Measurements from ENCODE around the gene N4BP2L2. TPM values are rescaled to one million over a fixed set of nuclear protein-coding genes. Genes with fewer than 3 reads are reported as not detected.

The N4BP2L2 gene
- total RNA-seq, 2 donors from 2014 or later: 136 to 151 TPM

DNA sequence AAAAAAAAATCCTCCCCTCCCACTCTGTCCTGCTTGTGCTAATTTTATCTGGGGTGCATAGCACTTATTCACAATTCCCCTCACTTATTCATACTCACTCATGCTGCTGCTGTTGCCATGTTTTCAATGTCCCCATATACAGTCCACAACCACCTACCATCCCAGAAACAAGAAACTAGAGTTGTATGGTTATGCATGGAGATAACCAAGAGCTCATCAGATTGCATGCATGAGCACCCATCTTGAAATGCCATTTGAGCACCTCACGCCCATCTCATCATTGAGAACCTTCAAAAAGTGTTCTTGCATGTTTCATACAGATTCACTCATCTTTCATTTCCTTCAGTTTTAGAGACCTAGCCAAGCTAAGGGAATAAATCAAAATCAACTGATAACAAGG is 15.1 kb upstream of the N4BP2L2 start:
- no peak overlapping the region for H3K4me3 Mint-ChIP-seq

DNA sequence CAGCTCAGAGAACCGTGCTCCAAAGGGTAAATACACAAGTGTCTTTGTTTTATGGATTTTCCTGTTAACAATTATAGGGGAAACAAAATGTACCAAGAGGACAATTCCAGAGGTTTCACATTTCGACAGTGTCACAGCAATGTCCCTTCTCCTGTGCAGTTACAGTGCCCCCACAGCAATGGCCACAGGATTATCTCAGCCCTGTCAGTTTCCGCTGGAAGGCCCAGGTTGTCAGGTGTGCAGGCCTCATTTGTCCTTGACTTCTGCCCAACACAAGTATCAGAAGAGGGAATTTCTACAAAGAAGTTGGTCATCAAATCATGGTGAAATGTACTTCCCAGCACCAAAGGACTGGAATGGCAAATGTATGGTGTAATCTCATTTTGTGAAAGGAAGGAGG is 11.2 kb upstream of the N4BP2L2 start:
- H3K27ac Mint-ChIP-seq: no peak overlapping the region
- no peaks in the 10 kb centered on the region for H3K9me3 Mint-ChIP-seq
- no peaks in the 10 kb centered on the region for H3K4me1 Mint-ChIP-seq (ENCODE audit: low read depth)
- no peak for ATAC-seq (replicated peaks in 1 of 2)
- peaks cover 7% of the 10 kb centered on the region for H3K27me3 Mint-ChIP-seq (ENCODE audit: low read depth)
- DNase-seq: no peak
- no peaks in the 10 kb centered on the region for H3K36me3 Mint-ChIP-seq (ENCODE audit: insufficient read depth in 2 of 2)
- H3K4me3 Mint-ChIP-seq: no peak overlapping the region

More for the DNA sequence above, 15.1 kb upstream of the N4BP2L2 start:
- Mint-ChIP-seq H3K9me3 (peaks cover 2 to 5% of the 10 kb centered on the region in 2 donors), H3K27me3 (ENCODE audit: low read depth) (no peaks in the 10 kb centered on the region), H3K4me1 (ENCODE audit: low read depth) (no peaks in the 10 kb centered on the region), H3K36me3 (ENCODE audit: insufficient read depth in 2 of 2) (no peaks in the 10 kb centered on the region), H3K27ac (no peak overlapping the region)
- ATAC-seq (replicated peaks in 1 of 2) (no peak), DNase-seq (no peak)

DNA sequence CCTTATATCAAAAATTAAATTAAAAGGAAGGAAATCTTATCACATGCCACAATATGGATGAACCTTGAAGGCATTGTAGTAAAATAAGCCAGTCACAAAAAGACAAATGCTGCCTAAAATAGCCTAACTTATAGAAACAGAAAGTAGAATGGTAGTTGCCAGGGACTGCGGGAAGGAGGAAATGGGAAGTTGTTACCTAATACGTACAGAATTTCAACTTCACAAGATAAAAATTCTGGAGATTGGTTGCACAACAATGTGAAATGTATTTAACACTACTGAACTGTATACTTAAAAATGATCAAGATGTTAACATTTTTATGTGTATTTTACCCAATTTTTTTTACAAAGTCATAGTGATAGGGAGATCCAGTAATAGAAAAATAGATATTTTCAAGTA is 10.2 kb upstream of the N4BP2L2 start:
- Mint-ChIP-seq H3K9me3 (no peaks in the 10 kb centered on the region), H3K4me1 (ENCODE audit: low read depth) (no peaks in the 10 kb centered on the region), H3K4me3 (no peak overlapping the region)

DNA sequence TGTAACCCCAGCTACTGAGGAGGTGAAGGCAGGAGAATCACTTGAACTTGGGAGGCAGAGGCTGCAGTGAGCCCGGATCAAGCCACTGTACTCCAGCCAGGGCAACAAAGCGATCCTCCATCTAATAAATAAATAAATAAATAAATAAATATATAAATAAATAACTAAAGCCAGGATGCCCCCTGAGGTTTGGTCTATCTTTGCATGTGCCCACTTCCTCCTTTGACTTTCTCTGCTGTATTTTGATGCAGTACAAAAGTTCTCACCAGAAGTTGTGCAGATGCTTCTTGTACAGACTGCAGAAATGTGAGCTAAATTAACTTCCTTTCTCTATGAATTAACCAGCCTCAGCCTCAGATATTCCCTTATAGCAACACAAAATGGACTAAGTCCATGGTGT is 6.5 kb upstream of the N4BP2L2 start:
- no peak for ATAC-seq (replicated peaks in 1 of 2)
- H3K27me3 Mint-ChIP-seq (ENCODE audit: low read depth): peaks cover 7% of the 10 kb centered on the region
- H3K36me3 Mint-ChIP-seq (ENCODE audit: insufficient read depth in 2 of 2): no peaks in the 10 kb centered on the region
- no peaks in the 10 kb centered on the region for H3K9me3 Mint-ChIP-seq
- no peak overlapping the region for H3K4me3 Mint-ChIP-seq
- H3K4me1 Mint-ChIP-seq (ENCODE audit: low read depth): no peaks in the 10 kb centered on the region
- no peak for DNase-seq
- no peak overlapping the region for H3K27ac Mint-ChIP-seq

More for the DNA sequence above, 10.2 kb upstream of the N4BP2L2 start:
- peaks cover 7% of the 10 kb centered on the region for H3K27me3 Mint-ChIP-seq (ENCODE audit: low read depth)
- DNase-seq (no peak), ATAC-seq (replicated peaks in 1 of 2) (no peak)
- no peaks in the 10 kb centered on the region for H3K36me3 Mint-ChIP-seq (ENCODE audit: insufficient read depth in 2 of 2)
- no peak overlapping the region for H3K27ac Mint-ChIP-seq

DNA sequence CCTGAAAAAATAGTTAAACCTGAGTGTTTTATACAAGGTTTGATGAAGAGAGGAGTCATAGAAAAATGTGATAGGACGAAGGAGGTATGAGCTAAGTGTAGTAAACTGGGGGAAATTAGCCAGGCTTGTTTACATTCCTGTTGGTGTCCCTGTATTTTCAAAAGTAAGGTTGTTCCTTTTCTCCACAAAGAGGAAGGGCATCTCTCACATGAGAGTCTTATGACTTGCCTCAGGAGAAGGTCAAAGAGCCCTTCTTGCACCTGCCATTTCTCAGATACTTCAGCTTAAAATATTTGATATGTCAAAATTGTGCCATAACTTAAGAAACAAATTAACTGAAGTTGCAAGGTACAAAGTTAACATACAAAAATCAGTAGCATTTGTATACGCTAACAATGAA is 3.6 kb upstream of the N4BP2L2 start:
- Mint-ChIP-seq H3K36me3 (ENCODE audit: insufficient read depth in 2 of 2) (peaks cover 2 to 10% of the 10 kb centered on the region in 2 donors), H3K27ac (no peak overlapping the region), H3K27me3 (ENCODE audit: low read depth) (peaks cover 7% of the 10 kb centered on the region), H3K4me1 (ENCODE audit: low read depth) (peaks cover 17% of the 10 kb centered on the region), H3K4me3 (no peak overlapping the region), H3K9me3 (no peaks in the 10 kb centered on the region)
- no peak for DNase-seq
- ATAC-seq (replicated peaks in 1 of 2): no peak

DNA sequence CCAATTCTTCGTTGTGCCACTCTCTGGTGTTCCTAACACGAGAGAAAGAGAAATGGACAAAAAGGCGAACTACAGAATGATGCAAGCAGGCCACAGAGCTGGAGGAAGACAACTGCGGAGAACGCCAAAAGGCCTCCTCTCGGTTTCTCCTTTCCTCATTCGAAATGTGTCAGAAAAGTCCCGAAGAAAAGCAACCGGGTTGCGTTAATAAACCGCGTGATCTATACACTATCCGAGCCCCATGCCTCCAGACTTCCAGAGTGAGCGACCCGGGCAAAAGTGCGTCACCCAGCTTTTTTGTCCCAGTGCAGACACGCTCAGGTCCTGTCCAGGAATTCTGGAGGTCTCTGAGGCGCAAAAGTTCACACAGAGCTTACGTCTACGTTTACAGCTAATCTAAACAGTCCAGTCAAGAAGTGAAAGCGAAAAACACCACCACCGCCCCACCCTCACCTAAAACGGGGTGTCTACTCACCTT is 413 bp downstream of the N4BP2L2 start:
- peaks cover 29 to 32% of the 10 kb centered on the region in 2 donors for H3K36me3 Mint-ChIP-seq (ENCODE audit: insufficient read depth in 2 of 2)
- ATAC-seq (replicated peaks in 1 of 2): peak; percentile 82 to 87
- peak overlapping the region; percentile 98 to 99 for H3K4me3 Mint-ChIP-seq
- DNase-seq: peak in 1 of 2 donors; percentile 56
- peaks cover 54% of the 10 kb centered on the region for H3K4me1 Mint-ChIP-seq (ENCODE audit: low read depth)
- H3K27ac Mint-ChIP-seq: peak overlapping the region; percentile 95
- no peaks in the 10 kb centered on the region for H3K9me3 Mint-ChIP-seq
- H3K27me3 Mint-ChIP-seq (ENCODE audit: low read depth): no peaks in the 10 kb centered on the region

DNA sequence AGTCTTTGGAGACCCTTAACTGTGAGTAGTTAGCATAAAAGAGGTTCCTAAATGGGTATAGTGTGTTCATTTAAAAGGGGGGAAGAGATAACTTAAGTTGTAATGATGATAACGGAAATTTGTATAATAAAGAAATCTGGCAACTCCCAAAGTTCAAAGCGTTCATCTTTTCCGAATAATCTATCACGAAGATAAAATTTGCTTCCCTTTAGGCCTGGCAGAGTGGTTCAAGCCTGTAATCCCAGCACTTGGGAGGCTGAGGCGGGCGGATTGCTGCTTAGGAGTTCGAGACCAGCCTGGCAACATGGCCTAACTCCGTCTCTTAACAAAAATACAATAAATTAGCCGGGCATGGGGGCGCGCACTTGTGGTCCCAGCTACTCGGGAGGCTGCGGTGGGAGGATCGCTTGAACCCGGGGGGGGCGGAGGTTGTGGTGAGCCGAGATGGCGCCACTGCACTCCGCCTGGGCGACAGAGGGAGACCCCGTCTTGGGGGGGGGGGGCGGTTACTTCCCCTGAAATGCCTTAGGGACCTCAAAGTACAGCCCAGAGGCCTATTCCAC is 934 bp downstream of the N4BP2L2 start:
- peak; percentile 40 to 59 for DNase-seq
- Mint-ChIP-seq H3K36me3 (ENCODE audit: insufficient read depth in 2 of 2) (peaks cover 30 to 34% of the 10 kb centered on the region in 2 donors), H3K9me3 (no peaks in the 10 kb centered on the region), H3K27me3 (ENCODE audit: low read depth) (no peaks in the 10 kb centered on the region), H3K27ac (peak overlapping the region; percentile 95), H3K4me3 (peak overlapping the region; percentile 98 to 99), H3K4me1 (ENCODE audit: low read depth) (peaks cover 56% of the 10 kb centered on the region)
- no peak for ATAC-seq (replicated peaks in 1 of 2)

DNA sequence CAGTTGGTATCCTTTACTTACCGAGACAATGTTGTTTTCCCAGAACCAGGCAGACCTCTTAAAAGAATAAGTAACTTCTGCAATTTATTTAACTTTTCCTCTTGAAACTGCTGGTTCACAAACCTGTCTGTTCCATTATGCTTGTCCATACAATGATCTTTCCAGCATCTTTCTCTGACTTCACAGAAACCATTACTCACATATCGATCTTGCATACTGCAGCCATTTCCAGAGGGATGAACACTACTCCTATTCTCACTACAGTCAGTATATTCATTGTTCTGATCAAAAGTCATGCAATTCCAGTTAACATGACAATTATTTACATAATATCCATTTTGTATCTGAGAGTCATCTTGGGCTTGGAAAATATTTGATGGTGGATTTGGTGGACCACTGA is 2.8 kb downstream of the N4BP2L2 start:
- Mint-ChIP-seq H3K36me3 (ENCODE audit: insufficient read depth in 2 of 2) (peaks cover 30 to 34% of the 10 kb centered on the region in 2 donors), H3K27ac (peak overlapping the region; percentile 96), H3K4me3 (peak overlapping the region; percentile 79 to 84), H3K27me3 (ENCODE audit: low read depth) (no peaks in the 10 kb centered on the region), H3K9me3 (no peaks in the 10 kb centered on the region), H3K4me1 (ENCODE audit: low read depth) (peaks cover 74% of the 10 kb centered on the region)
- DNase-seq: no peak
- no peak for ATAC-seq (replicated peaks in 1 of 2)

DNA sequence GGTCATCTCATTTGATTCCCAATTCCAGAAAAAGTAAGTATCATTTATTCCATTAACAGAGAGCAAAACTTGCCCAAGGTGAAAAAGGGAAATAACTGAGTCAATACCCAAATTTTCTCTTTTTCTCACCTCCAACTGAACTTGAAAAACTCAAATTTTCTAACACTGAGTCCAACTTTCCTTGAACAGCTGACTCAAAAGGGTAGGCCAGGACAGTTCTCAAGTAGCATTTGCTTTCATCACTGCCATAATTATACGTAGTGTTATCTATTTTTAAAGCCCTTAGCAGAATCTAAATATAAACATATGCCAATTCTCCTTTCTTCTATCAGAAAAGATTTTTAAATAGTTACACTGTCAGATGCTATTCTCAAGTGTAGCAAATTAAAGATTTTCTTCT is 3.5 kb downstream of the N4BP2L2 start:
- H3K36me3 Mint-ChIP-seq (ENCODE audit: insufficient read depth in 2 of 2): peaks cover 30 to 34% of the 10 kb centered on the region in 2 donors
- peak overlapping the region; percentile 79 to 81 for H3K4me3 Mint-ChIP-seq
- no peak for ATAC-seq (replicated peaks in 1 of 2)

DNA sequence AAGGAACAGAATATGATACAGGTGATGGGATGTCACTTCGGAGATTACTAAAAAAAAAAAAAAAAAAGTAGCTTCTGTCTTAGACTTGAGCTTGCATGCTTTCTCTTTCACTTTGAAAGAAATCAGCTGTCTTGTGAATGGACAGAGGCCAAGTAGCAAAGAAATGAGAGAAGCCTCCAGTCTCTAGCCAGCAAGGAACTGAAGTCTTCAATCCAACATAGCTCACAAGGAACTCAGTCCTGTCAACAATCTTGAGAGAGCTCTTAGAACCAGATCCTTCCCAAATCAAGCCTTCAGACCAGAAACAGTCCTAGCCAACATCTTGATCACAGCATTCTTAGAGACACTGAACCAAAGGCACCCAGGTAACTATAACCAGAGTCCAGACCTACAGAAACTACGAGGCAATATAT is 7.7 kb downstream of the N4BP2L2 start:
- H3K27ac Mint-ChIP-seq: peak overlapping the region; percentile 99
- H3K36me3 Mint-ChIP-seq (ENCODE audit: insufficient read depth in 2 of 2): peaks cover 12 to 30% of the 10 kb centered on the region in 2 donors
- H3K4me3 Mint-ChIP-seq: peak overlapping the region; percentile 73 to 99
- H3K27me3 Mint-ChIP-seq (ENCODE audit: low read depth): no peaks in the 10 kb centered on the region
- DNase-seq (no peak), ATAC-seq (replicated peaks in 1 of 2) (peak; percentile 62 to 66)
- H3K4me1 Mint-ChIP-seq (ENCODE audit: low read depth): peaks cover 88% of the 10 kb centered on the region
- no peaks in the 10 kb centered on the region for H3K9me3 Mint-ChIP-seq

More for the DNA sequence above, 3.5 kb downstream of the N4BP2L2 start:
- Mint-ChIP-seq H3K27me3 (ENCODE audit: low read depth) (no peaks in the 10 kb centered on the region), H3K4me1 (ENCODE audit: low read depth) (peaks cover 80% of the 10 kb centered on the region), H3K9me3 (no peaks in the 10 kb centered on the region), H3K27ac (peak overlapping the region; percentile 98)
- DNase-seq: no peak

DNA sequence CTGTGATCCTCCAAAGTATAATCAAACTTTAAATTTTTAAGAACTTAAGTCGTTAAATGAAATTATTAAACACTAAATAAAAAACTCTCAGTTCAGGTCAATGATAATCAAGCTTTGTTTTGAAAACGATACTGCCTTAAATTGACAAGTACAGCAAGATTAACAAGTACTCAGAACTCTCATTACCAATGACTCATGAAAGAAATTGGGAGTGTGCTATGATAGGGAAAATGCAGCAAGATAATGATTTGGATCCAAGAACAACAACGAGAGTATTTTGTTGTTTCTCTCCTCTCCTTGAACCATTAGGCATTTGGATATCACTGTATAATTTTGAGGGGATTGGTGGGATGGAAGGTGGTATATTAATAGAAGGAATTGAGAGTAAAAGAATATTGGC is 10.2 kb downstream of the N4BP2L2 start:
- H3K4me1 Mint-ChIP-seq (ENCODE audit: low read depth): peaks cover 73% of the 10 kb centered on the region
- H3K27me3 Mint-ChIP-seq (ENCODE audit: low read depth): no peaks in the 10 kb centered on the region
- peak overlapping the region in 1 of 2 donors; percentile 65 for H3K4me3 Mint-ChIP-seq
- peak overlapping the region; percentile 59 for H3K27ac Mint-ChIP-seq
- ATAC-seq (replicated peaks in 1 of 2): no peak
- peaks cover 11 to 16% of the 10 kb centered on the region in 2 donors for H3K36me3 Mint-ChIP-seq (ENCODE audit: insufficient read depth in 2 of 2)
- H3K9me3 Mint-ChIP-seq: no peaks in the 10 kb centered on the region
- DNase-seq: no peak

DNA sequence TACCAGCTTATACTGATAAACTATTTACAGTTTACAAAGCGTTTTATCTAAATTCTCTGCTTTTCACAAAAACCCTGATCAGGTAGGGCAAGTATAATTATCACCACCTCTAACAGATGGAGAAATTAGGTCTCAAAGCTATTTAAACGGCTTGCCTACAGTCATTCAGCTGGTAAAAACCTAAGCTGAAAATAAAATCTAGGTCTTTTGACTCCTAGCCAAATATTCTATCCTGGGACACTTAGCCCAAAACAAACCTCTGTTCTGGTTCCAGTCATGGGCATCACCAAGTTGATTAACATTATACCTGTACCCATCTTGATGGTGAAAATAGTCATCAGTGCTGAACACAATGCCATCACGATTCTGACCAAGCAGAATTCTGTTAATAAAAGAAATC is 11.4 kb downstream of the N4BP2L2 start:
- no peak overlapping the region for H3K27ac Mint-ChIP-seq

DNA sequence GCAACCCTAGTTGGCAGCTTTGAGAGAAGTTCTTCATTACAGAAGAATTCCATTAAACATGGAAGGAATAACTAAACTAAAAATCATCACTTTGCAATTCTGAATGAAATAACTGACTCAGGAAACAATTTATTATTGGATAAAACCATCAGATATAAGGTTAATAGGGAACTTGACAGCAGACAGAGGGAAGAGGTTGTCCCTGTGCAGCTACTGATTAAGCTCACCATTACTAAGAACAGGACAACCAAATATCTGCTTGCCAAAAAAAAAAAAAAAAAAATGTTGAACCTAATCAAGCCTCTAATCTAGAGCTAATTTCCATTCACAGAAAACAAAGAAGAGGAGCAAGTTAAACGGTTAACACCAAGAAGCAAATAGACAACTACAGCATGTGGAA is 12.8 kb downstream of the N4BP2L2 start:
- Mint-ChIP-seq H3K4me1 (ENCODE audit: low read depth) (peaks cover 63% of the 10 kb centered on the region), H3K9me3 (no peaks in the 10 kb centered on the region)

More for the DNA sequence above, 11.4 kb downstream of the N4BP2L2 start:
- Mint-ChIP-seq H3K27me3 (ENCODE audit: low read depth) (no peaks in the 10 kb centered on the region), H3K4me1 (ENCODE audit: low read depth) (peaks cover 65% of the 10 kb centered on the region), H3K4me3 (no peak overlapping the region), H3K36me3 (ENCODE audit: insufficient read depth in 2 of 2) (peaks cover 10 to 12% of the 10 kb centered on the region in 2 donors), H3K9me3 (no peaks in the 10 kb centered on the region)
- ATAC-seq (replicated peaks in 1 of 2) (no peak), DNase-seq (no peak)

DNA sequence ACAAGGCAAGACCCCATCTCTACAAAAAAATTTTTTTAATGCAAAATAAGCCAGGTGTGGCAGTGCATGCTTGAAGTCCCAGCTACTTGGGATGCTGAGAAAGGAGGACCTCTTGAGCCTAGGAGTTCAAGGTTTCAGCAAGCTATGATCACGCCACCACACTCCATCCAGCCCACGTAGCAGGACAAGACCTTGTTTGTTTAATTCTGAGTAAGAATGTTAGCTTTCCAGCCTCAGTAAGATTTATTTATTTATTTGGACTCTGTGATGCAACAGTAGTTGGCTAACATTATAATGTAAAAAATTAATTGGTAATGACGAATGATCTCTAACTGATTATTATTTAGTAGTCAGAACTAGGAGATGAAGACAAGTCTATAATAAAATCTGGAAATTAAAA is 23.3 kb downstream of the N4BP2L2 start:
- DNase-seq: no peak
- no peak for ATAC-seq (replicated peaks in 1 of 2)
- Mint-ChIP-seq H3K4me3 (no peak overlapping the region), H3K36me3 (ENCODE audit: insufficient read depth in 2 of 2) (peaks cover 3 to 21% of the 10 kb centered on the region in 2 donors), H3K9me3 (no peaks in the 10 kb centered on the region), H3K27ac (no peak overlapping the region), H3K27me3 (ENCODE audit: low read depth) (no peaks in the 10 kb centered on the region), H3K4me1 (ENCODE audit: low read depth) (peaks cover 14% of the 10 kb centered on the region)

More for the DNA sequence above, 12.8 kb downstream of the N4BP2L2 start:
- peaks cover 10 to 12% of the 10 kb centered on the region in 2 donors for H3K36me3 Mint-ChIP-seq (ENCODE audit: insufficient read depth in 2 of 2)
- DNase-seq (no peak), ATAC-seq (replicated peaks in 1 of 2) (no peak)
- H3K27ac Mint-ChIP-seq: peak overlapping the region; percentile 57
- H3K4me3 Mint-ChIP-seq: peak overlapping the region in 1 of 2 donors; percentile 22
- no peaks in the 10 kb centered on the region for H3K27me3 Mint-ChIP-seq (ENCODE audit: low read depth)

Measured in activated T-cell treated with anti-CD3 and anti-CD28 coated beads, Interleukin-2, amount 50 U/mL, for 72 hours (primary cell).